ENCODE data around the gene FBRSL1. TPM values are rescaled to one million over a fixed set of nuclear protein-coding genes. Genes with fewer than 3 reads are reported as not detected.

FBRSL1 gene
- total RNA-seq, 2 experiments from 2014 or later: 38.8 to 41.7 TPM

DNA sequence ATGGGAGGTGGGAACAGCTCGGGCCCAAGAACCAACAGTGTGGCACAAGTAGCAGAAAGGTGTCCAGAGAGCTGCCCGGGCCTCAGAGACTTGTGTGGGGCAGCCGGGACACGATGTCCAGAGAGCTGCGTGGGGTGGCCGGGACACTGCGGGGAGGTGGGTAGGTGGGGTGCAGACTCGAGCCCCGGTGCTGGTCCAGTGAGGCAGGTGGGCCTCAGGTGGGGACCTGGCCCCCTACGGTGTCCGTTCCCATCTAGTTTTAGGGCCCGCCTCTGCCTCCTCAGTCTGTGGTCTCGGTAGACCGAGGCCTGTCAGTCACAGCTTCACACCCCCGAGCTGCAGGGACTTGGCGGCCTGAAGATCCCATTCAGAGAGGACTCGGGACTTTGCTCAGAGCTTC, 6.3 kb upstream of the FBRSL1 start:
- CTCF ChIA-PET: interaction anchor here (0.7 to 1.0 kb wide), 2 partner anchors 10 to 23 kb away, joined by 3 read pairs; no protein-coding TSS in a partner anchor
- POLR2A ChIA-PET: no interaction called here
- Mint-ChIP-seq H3K27ac (no peak overlapping the region), H3K9me3 (no peaks in the 10 kb centered on the region), H3K27me3 (no peaks in the 10 kb centered on the region), H3K36me3 (no peaks in the 10 kb centered on the region), H3K4me3 (no peak overlapping the region), H3K4me1 (ENCODE audit: low read depth) (peaks cover 18% of the 10 kb centered on the region)
- DNase-seq: no peak
- intact Hi-C loops (cut with micrococcal nuclease): no loop called here

DNA sequence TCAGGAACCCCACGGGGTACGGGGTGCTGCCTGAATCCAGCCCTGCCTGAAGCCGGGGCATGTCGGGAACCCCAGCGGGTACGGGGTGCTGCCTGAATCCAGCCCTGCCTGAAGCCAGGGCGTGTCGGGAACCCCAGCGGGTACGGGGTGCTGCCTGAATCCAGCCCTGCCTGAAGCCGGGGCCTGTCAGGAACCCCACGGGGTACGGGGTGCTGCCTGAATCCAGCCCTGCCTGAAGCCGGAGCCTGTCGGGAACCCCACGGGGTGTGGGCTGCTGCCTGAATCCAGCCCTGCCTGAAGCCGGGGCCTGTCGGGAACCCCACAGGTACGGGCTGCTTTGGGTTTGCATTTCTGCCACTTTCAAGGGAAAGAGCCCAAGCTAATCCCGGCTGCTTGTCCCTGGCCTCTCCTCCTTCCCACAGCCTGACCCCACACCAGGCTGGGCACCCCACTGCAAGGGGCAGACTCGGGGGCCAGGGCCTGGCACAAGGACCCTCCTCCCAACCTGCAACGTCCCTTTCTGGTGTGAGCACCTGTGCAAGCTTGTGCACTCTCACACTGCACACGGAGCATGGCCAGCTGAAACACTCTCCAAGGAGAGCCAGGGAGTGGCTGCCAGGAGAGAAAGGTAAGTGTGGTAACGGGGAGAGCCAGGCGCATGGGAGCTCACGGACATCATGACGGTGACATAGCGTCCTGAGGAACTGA, 5.6 kb upstream of the FBRSL1 start:
- DNase-seq: no peak
- POLR2A ChIA-PET: no interaction called here
- H3K27me3 Mint-ChIP-seq: no peaks in the 10 kb centered on the region
- no peaks in the 10 kb centered on the region for H3K36me3 Mint-ChIP-seq
- H3K4me1 Mint-ChIP-seq (ENCODE audit: low read depth): peaks cover 23% of the 10 kb centered on the region
- no peak overlapping the region for H3K4me3 Mint-ChIP-seq
- H3K9me3 Mint-ChIP-seq: no peaks in the 10 kb centered on the region
- CTCF ChIA-PET: interaction anchor here (1.0 kb wide), 1 partner anchor 24 kb away, joined by 3 read pairs; no protein-coding TSS in a partner anchor
- intact Hi-C loops (cut with micrococcal nuclease): no loop called here
- H3K27ac Mint-ChIP-seq: no peak overlapping the region

DNA sequence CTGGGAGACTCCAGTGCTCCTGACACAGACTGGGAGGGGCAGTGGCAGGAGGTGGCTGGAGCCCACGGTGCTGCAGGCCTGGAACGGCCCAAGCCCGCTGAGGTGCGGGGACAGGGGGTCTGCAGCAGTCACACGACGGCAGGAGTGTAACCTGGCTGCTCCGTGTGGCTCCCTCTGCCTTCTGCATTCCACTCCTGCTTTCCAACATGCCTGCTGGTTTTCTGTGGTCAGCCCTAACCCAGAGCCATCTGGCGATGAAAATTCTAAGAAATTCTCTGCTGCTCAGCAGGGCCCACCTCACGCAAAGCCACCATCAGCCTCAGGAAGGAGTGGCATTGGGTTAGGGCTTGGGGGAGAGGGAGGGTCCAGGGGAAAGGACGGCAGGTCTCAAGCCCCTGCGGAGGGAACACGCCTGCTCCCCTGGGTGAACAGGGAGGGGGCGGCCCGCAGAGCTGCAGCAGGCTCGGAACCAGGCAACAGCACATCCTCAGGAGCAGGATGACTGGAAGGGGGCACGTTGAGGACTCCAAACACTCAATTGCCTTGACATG, 5.0 kb upstream of the FBRSL1 start:
- Mint-ChIP-seq H3K9me3 (no peaks in the 10 kb centered on the region), H3K4me3 (no peak overlapping the region), H3K36me3 (no peaks in the 10 kb centered on the region), H3K27me3 (no peaks in the 10 kb centered on the region), H3K4me1 (ENCODE audit: low read depth) (peaks cover 23% of the 10 kb centered on the region), H3K27ac (no peak overlapping the region)
- DNase-seq: no peak
- intact Hi-C loops (cut with micrococcal nuclease): loop anchor here (5.0 kb wide), 2 partner anchors 298 to 538 kb away; partner anchors contain the start of gene EP400
- POLR2A ChIA-PET: no interaction called here
- CTCF ChIA-PET: no interaction called here

DNA sequence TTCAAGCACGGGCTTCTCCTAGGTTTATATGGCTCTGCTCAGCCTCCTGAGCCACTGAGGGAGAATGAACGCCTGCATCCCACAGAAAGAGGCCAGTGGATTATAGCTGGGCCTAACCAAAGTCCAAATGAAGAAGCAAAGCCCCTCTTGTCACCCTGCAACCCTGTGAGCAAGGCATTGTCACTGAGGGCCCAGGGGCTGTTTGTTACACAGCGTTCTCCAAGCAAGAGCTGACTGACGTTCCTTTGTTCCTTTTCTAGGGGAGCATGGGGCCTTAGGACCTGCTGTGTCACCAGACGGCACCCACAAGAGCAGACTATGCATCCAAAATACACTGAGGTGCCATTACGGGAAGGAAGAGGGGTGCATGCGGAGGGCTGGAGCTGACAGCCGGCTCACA, 4.3 kb upstream of the FBRSL1 start:
- CTCF ChIA-PET: no interaction called here
- Mint-ChIP-seq H3K9me3 (no peaks in the 10 kb centered on the region), H3K36me3 (no peaks in the 10 kb centered on the region), H3K4me1 (ENCODE audit: low read depth) (peaks cover 23% of the 10 kb centered on the region), H3K4me3 (no peak overlapping the region), H3K27ac (no peak overlapping the region), H3K27me3 (no peaks in the 10 kb centered on the region)
- intact Hi-C loops (cut with micrococcal nuclease): loop anchor here (5.0 kb wide), 2 partner anchors 298 to 538 kb away; partner anchors contain the start of gene EP400
- POLR2A ChIA-PET: no interaction called here
- DNase-seq: no peak

DNA sequence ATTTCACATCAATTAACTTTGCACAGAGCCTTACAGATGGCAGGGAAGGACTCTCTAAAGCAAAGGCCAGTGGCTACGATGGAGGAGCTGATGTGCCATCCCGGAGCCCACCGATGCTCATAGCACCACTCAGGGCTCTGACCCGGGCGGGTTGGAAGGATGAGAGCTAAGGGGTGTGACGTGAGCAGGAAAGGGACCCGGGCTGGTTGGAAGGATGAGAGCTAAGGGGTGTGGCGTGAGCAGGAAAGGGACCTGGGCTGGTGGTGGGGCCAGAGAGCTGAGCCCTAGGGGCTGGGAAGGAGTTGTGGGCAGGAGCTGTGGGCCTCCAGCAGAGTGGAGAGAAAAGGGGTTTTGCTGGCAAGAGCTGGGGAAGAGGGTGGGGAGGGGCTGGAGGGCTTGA, 3.8 kb upstream of the FBRSL1 start:
- no peaks in the 10 kb centered on the region for H3K9me3 Mint-ChIP-seq
- H3K36me3 Mint-ChIP-seq: no peaks in the 10 kb centered on the region
- H3K27me3 Mint-ChIP-seq: no peaks in the 10 kb centered on the region
- H3K4me3 Mint-ChIP-seq: no peak overlapping the region
- peaks cover 25% of the 10 kb centered on the region for H3K4me1 Mint-ChIP-seq (ENCODE audit: low read depth)
- no peak overlapping the region for H3K27ac Mint-ChIP-seq
- intact Hi-C loops (cut with micrococcal nuclease): loop anchor here (5.0 kb wide), 2 partner anchors 299 to 539 kb away; partner anchors contain the start of gene EP400
- POLR2A ChIA-PET: no interaction called here
- DNase-seq: no peak
- CTCF ChIA-PET: interaction anchor here (1.2 kb wide), 1 partner anchor 75 kb away, joined by 4 read pairs; no protein-coding TSS in a partner anchor

DNA sequence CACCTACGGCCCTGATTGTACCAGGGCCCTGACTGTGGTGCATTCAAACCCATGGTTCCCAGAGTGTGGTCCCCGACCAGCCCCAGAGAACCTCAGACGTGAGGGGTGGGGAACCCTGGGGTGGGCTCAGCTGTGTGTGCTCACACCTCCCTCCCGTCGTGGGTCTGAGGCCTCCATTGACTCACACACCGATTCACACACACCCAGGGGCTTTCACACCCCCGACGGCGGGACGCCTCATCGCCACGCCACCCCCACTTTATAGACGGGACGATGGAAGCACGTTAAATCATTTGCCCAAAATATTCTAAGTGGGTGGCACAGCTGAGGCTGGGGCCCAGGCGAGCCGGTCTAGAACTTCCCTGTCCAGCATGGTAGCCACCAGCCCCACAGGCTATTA, 3.4 kb upstream of the FBRSL1 start:
- H3K27ac Mint-ChIP-seq: no peak overlapping the region
- CTCF ChIA-PET: interaction anchor here (1.2 kb wide), 1 partner anchor 75 kb away, joined by 4 read pairs; no protein-coding TSS in a partner anchor
- H3K36me3 Mint-ChIP-seq: no peaks in the 10 kb centered on the region
- peaks cover 29% of the 10 kb centered on the region for H3K4me1 Mint-ChIP-seq (ENCODE audit: low read depth)
- H3K27me3 Mint-ChIP-seq: no peaks in the 10 kb centered on the region
- no peak overlapping the region for H3K4me3 Mint-ChIP-seq
- DNase-seq: no peak
- POLR2A ChIA-PET: no interaction called here
- H3K9me3 Mint-ChIP-seq: no peaks in the 10 kb centered on the region
- intact Hi-C loops (cut with micrococcal nuclease): loop anchor here (5.0 kb wide), 2 partner anchors 299 to 539 kb away; partner anchors contain the start of gene EP400

DNA sequence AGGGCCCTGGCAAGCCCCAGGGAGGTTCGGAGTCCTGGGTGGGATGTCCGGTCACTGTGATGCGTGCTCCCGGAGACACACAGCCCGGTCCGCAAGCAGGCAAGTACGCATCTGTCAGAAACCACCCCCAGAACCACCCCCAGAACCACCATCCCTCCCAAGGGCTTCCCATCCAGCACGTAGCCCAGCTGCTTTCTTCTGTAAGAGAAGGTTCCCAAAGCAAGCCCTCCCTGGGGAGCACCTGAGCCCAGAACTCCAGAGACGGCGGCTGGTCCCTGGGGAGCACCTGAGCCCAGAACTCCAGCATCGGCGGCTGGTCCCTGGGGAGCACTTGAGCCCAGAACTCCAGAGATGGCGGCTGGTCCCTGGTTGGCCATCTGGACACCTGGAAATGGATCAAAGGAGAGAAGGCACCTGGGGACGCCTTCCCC, 2.6 kb upstream of the FBRSL1 start:
- Mint-ChIP-seq H3K4me3 (no peak overlapping the region), H3K36me3 (no peaks in the 10 kb centered on the region), H3K27ac (peak overlapping the region; percentile 38), H3K9me3 (no peaks in the 10 kb centered on the region), H3K4me1 (ENCODE audit: low read depth) (peaks cover 37% of the 10 kb centered on the region), H3K27me3 (no peaks in the 10 kb centered on the region)
- ChIA-PET POLR2A (no interaction called here), CTCF (interaction anchor here (1.2 kb wide), 1 partner anchor 74 kb away, joined by 4 read pairs; no protein-coding TSS in a partner anchor)
- no peak for DNase-seq
- intact Hi-C loops (cut with micrococcal nuclease): loop anchor here (5.0 kb wide), 2 partner anchors 300 to 540 kb away; partner anchors contain the start of gene EP400

DNA sequence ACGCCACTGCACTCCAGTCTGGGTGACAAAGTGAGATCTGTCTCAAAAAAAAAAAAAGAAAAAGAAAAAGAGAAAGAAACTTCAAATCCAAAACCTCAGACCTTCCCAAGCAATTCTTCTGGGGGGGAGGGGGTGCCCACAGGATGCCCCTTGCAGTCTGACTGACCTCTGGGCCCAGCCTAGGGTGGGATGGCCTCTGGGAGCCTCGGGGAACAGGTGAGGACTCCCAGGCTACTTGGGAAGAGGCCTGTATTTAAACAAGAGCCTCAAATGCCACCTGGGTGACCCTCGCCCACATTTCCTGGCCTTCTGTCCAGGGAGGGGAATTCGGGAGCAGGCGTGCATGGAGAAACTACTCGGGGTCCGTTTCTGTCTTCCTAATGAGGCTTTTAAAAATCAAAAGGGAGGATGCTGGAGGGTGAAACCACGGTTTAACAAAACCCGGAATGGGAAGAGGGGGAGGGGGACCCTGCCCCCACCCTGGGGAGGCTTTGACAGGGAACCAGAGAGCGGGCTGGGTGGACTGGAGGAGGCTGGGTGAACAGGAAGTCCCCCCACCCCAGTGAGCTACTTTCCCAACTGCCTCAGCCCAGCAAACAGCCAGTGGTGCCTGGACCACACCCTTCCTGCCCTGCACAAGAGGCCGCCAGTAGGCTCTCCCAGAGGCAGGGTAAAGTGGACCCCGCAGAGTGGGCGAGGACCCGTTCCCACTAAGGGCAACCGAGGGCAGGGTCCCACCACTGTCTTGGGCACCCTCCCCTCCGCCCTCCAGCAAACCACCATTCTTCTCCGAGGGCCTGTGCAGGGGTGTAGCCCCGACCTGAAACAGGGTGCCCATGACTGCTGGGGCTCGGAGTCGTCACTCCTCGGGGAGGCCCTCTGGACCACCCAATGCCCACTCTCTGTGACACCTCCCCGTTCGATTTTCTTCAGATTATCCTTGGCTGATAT, 1.5 kb upstream of the FBRSL1 start:
- ChIA-PET CTCF (no interaction called here), POLR2A (no interaction called here)
- no peaks in the 10 kb centered on the region for H3K36me3 Mint-ChIP-seq

DNA sequence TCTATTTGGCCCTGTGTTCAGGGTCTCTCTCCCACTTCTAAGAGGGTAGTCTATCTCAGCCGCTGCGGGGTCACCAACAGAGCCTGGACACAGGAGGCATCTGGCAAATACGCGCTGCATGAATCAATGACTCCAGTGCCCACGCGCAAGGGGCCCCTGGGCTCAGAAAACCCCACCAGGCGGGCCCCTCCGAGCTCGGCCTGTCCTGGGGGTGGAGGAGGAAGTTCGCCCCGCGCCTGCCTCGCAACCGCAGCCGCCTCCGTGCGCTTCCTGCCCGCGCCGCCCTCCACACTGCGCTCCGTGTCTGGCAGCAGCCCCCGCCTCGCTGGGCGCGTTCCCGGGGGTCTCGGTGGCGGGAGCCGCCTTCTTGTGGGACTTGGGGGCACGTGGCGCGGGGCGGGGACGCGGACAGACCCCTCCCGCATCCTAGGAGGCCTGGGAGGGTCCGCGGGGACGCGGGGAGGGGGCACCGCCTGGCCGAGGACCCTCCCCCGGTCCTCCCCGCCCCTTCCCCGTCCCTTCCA, 811 bp upstream of the FBRSL1 start:
- Mint-ChIP-seq H3K4me3 (peak overlapping the region; percentile 80), H3K4me1 (ENCODE audit: low read depth) (peaks cover 54% of the 10 kb centered on the region), H3K9me3 (no peaks in the 10 kb centered on the region), H3K27ac (peak overlapping the region; percentile 85), H3K36me3 (no peaks in the 10 kb centered on the region), H3K27me3 (no peaks in the 10 kb centered on the region)
- CTCF ChIA-PET: no interaction called here
- DNase-seq: peak; percentile 76
- intact Hi-C loops (cut with micrococcal nuclease): loop anchor here (1.0 to 5.0 kb wide), 4 partner anchors 14 to 542 kb away; partner anchors contain the start of gene EP400
- POLR2A ChIA-PET: no interaction called here

More for the DNA sequence above, 1.5 kb upstream of the FBRSL1 start:
- no peaks in the 10 kb centered on the region for H3K9me3 Mint-ChIP-seq
- H3K4me1 Mint-ChIP-seq (ENCODE audit: low read depth): peaks cover 47% of the 10 kb centered on the region
- peak overlapping the region; percentile 80 for H3K4me3 Mint-ChIP-seq
- H3K27me3 Mint-ChIP-seq: no peaks in the 10 kb centered on the region
- intact Hi-C loops (cut with micrococcal nuclease): loop anchor here (1.0 to 5.0 kb wide), 4 partner anchors 13 to 541 kb away; partner anchors contain the start of gene EP400
- DNase-seq: peak; percentile 55
- H3K27ac Mint-ChIP-seq: peak overlapping the region; percentile 85

DNA sequence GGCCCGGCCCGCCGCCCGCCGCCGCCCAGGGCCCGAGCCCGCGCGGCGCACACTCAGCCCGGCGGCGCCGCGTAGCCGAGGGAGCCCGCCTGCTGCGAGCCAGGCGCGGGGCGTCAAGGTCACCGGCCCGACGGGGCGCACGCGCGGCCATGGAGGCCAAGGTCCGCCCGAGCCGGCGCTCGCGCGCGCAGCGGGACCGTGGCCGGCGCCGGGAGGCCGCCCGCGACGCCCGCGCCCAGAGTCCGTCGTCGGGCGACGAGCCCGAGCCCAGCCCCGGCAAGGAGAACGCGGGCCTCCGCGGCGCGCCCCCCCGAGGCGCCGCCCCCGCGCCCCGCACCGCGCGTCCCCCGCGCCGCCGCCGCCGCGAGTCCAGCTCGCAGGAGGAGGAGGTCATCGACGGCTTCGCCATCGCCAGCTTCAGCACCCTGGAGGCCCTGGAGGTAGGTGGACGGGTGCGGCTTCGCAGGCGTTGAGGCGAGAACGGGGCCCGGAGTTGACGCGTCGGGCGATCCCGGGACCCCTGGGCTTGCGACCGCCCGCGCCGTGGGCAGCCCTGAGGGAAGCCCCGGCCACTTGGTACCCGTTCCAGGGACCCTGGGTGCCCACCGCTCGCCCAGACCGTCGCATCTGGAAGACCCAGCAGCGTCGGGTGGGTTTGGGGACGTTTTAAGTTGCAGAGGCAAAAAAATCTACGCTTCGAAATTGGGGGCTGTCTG, 629 bp downstream of the FBRSL1 start:
- Mint-ChIP-seq H3K9me3 (no peaks in the 10 kb centered on the region), H3K27ac (peak overlapping the region; percentile 76), H3K27me3 (no peaks in the 10 kb centered on the region), H3K4me1 (ENCODE audit: low read depth) (peaks cover 66% of the 10 kb centered on the region), H3K4me3 (peak overlapping the region; percentile 80), H3K36me3 (no peaks in the 10 kb centered on the region)
- intact Hi-C loops (cut with micrococcal nuclease): loop anchor here (2.0 kb wide), 1 partner anchor 70 kb away; no protein-coding TSS in a partner anchor
- peak; percentile 33 for DNase-seq
- ChIA-PET POLR2A (no interaction called here), CTCF (interaction anchor here (1.1 to 1.2 kb wide), 2 partner anchors 29 to 32 kb away, joined by 3 to 4 read pairs; no protein-coding TSS in a partner anchor)

DNA sequence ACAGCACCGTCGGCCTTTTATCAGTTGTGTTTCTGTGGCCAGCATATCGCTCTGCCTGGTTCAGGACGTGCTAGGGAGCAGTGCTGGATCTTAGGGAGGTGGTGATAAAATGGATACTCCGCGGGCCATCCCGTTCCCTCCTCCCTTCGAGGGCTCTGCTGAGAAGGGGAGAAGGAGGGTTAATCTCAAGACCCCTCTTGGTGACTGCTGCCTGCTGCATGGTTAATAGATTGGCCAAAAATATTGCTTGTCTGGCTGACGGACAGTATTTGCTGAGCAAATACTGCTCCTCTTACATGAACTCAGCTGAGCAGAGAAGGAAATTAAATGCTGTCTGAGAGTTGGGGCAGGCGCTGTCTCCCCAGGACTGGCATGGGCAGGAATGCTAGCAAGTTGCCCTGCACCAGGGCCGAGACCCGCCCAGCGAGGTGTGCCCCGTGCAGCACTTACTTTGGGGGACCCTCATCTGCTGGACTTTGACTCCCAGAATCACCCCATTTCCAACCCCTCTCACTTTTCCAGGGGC, 1.2 kb downstream of the FBRSL1 start:
- ChIA-PET CTCF (interaction anchor here (1.1 to 1.2 kb wide), 2 partner anchors 28 to 31 kb away, joined by 3 to 4 read pairs; no protein-coding TSS in a partner anchor), POLR2A (no interaction called here)
- DNase-seq: no peak
- Mint-ChIP-seq H3K4me1 (ENCODE audit: low read depth) (peaks cover 67% of the 10 kb centered on the region), H3K36me3 (no peaks in the 10 kb centered on the region), H3K9me3 (no peaks in the 10 kb centered on the region), H3K4me3 (peak overlapping the region; percentile 80), H3K27ac (peak overlapping the region; percentile 76), H3K27me3 (no peaks in the 10 kb centered on the region)
- intact Hi-C loops (cut with micrococcal nuclease): loop anchor here (2.0 kb wide), 1 partner anchor 70 kb away; no protein-coding TSS in a partner anchor
